OCI-LY7 (cell line): ENCODE data around the gene GMPPA. TPM values are rescaled to one million over a fixed set of nuclear protein-coding genes. Genes with fewer than 3 reads are reported as not detected.

ENCODE experiments used
- BruUV-seq: library from RNA; stranded (reverse); fragments of 400-500 nt; replicated peaks from 2 replicates; lab custom pipeline; 2021; lab: Mats Ljungman, UMichigan
- CTCF ChIA-PET: fragments of 300-600 bp; sonication (Branson Sonifier 250); formaldehyde crosslinking; loops from one replicate; lab custom pipeline; 2022; ENCODE audit warnings: antibody characterized with exemption; ENCODE audit not compliant: unreplicated experiment; lab: Charles Lee
- POLR2A ChIA-PET: fragments of 300-600 bp; sonication (Branson Sonifier 250); formaldehyde crosslinking; loops from one replicate; lab custom pipeline; 2022; ENCODE audit warnings: antibody characterized with exemption; lab: Charles Lee
- DNase-seq: peaks from one replicate; pipeline ENCODE4 v3.0.0-alpha.2; 2015; ENCODE audit warnings: low spot score
- H2AFZ ChIP-seq: fragments of 200-600 bp; sonication (generic), shearing (Covaris generic); 2 replicates; pipeline ENCODE4 v1.6.1; 2014; ENCODE audit warnings: mild to moderate bottlenecking, antibody characterized with exemption, low read length, moderate library complexity
- H3K27ac ChIP-seq: fragments of 200-600 bp; sonication (generic); 2 replicates; pipeline ENCODE4 v1.5.1; 2014; ENCODE audit warnings: mixed run types, low read depth, mild to moderate bottlenecking, moderate library complexity, low read length, inconsistent platforms; ENCODE audit not compliant: poor library complexity, severe bottlenecking
- H3K36me3 ChIP-seq: fragments of 200-600 bp; sonication (generic); 2 replicates; pipeline ENCODE4 v1.6.1; 2014; ENCODE audit warnings: mild to moderate bottlenecking, antibody characterized with exemption, low read length, moderate library complexity, mixed read lengths; ENCODE audit not compliant: insufficient read depth
- H3K4me1 ChIP-seq: fragments of 200-600 bp; sonication (generic); 2 replicates; pipeline ENCODE4 v1.5.1; 2014; ENCODE audit warnings: mild to moderate bottlenecking, low read length; ENCODE audit not compliant: insufficient read depth, poor library complexity, severe bottlenecking
- H3K4me2 ChIP-seq: fragments of 200-600 bp; sonication (generic); 2 replicates; pipeline ENCODE4 v1.6.1; 2014; ENCODE audit warnings: mild to moderate bottlenecking, low read length
- H3K4me3 ChIP-seq: fragments of 200-600 bp; sonication (generic); 2 replicates; pipeline ENCODE4 v1.5.1; 2014; ENCODE audit warnings: mild to moderate bottlenecking, low read depth, low read length; ENCODE audit not compliant: poor library complexity, severe bottlenecking
- H3K79me2 ChIP-seq: fragments of 200-600 bp; sonication (generic); 2 replicates; pipeline ENCODE4 v1.6.1; 2016; ENCODE audit warnings: low read depth, mild to moderate bottlenecking, low read length, moderate library complexity, mixed read lengths; ENCODE audit not compliant: insufficient read depth
- H3K9me2 ChIP-seq: fragments of 200-600 bp; sonication (generic); 2 replicates; pipeline ENCODE4 v1.6.1; 2016; ENCODE audit warnings: mild to moderate bottlenecking, low read length, mixed read lengths; ENCODE audit not compliant: insufficient read depth
- H3K9me3 ChIP-seq: fragments of 200-600 bp; sonication (generic); 2 replicates; pipeline ENCODE4 v1.6.1; 2014; ENCODE audit warnings: mild to moderate bottlenecking, mixed run types, low read length, mixed read lengths
- H4K20me1 ChIP-seq: fragments of 200-600 bp; sonication (generic); 2 replicates; pipeline ENCODE4 v1.6.1; 2014; ENCODE audit warnings: mild to moderate bottlenecking, antibody characterized with exemption, low read length, moderate library complexity, mixed read lengths; ENCODE audit not compliant: insufficient read depth
- EZH2phosphoT487 ChIP-seq: fragments of 200-600 bp; sonication (generic); IDR thresholded peaks from 2 replicates; pipeline ENCODE4 v1.6.1; 2018; ENCODE audit warnings: low read depth, borderline replicate concordance, mild to moderate bottlenecking, mixed run types, antibody characterized with exemption, low read length, moderate library complexity, mixed read lengths
- intact Hi-C: fragments of 100-400 bp; cut with micrococcal nuclease; formaldehyde crosslinking; loops from one replicate; pipeline ENCODE4 v1.10.0; 2022; ENCODE audit not compliant: unreplicated experiment
- total RNA-seq, 2 experiments: library from RNA; depleted of rRNA in 1 of 2; stranded (reverse); fragments of >200 nt in 1 of 2; shearing (Covaris generic) in 1 of 2; gene quantifications; 2 replicates each; pipeline ENCODE4 v1.2.3, GENCODE V29; 2014 to 2022
- TF ChIP-seq, protein P1 (sequence below): fragments of 200-600 bp; sonication (generic); conservative IDR thresholded peaks from 2 replicates; pipeline ENCODE4 v1.5.1; 2014; ENCODE audit warnings: mild to moderate bottlenecking, antibody characterized with exemption, low read length, moderate library complexity, mixed read lengths

GMPPA gene
- total RNA-seq, 2 experiments from 2014 or later = 28.4 to 46.4 TPM

DNA sequence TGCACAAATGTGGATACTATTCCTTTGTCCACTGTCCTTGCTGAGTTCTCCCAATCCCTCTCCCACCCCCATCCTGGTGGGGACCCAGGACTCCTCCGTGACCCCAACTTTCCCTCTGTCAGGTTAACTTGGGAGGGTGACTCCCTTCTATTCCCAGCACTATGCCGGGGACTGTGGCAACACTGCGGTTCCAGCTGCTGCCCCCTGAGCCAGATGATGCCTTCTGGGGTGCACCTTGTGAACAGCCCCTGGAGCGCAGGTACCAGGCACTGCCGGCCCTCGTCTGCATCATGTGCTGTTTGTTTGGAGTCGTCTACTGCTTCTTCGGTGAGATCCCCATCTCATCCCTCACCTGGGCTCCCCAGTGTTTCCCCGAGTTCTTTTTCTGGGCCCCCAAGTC, 45.9 kb downstream of the GMPPA start:
- Histone ChIP-seq H3K4me3 (peak overlapping the region; percentile 80), H3K4me2 (peak overlapping the region; percentile 70), H3K36me3 (peaks cover 13% of the 10 kb centered on the region), H3K9me2 (no peaks in the 10 kb centered on the region), H3K79me2 (peaks cover 9% of the 10 kb centered on the region; the same call in 1 of the 2 replicates), H3K27ac (no peak overlapping the region), H4K20me1 (0 out of 2 replicates have a peak, but pooled peaks cover 5% of the 10 kb centered on the region), H3K4me1 (no peaks in the 10 kb centered on the region), H2AFZ (no peak overlapping the region), H3K9me3 (no peaks in the 10 kb centered on the region)
- intact Hi-C loops = loop anchor here (5.0 kb wide), 2 partner anchors 157 to 367 kb away; partner anchors contain the start of genes CNPPD1, DNPEP and RETREG2
- POLR2A ChIA-PET = interaction anchor here (3.3 kb wide), 1 partner anchor 53 kb away, joined by 14 read pairs; the partner anchor contains the start of gene STK11IP
- no peak for DNase-seq
- no peak for TF ChIP-seq EZH2phosphoT487
- TF ChIP-seq, protein P1, sequence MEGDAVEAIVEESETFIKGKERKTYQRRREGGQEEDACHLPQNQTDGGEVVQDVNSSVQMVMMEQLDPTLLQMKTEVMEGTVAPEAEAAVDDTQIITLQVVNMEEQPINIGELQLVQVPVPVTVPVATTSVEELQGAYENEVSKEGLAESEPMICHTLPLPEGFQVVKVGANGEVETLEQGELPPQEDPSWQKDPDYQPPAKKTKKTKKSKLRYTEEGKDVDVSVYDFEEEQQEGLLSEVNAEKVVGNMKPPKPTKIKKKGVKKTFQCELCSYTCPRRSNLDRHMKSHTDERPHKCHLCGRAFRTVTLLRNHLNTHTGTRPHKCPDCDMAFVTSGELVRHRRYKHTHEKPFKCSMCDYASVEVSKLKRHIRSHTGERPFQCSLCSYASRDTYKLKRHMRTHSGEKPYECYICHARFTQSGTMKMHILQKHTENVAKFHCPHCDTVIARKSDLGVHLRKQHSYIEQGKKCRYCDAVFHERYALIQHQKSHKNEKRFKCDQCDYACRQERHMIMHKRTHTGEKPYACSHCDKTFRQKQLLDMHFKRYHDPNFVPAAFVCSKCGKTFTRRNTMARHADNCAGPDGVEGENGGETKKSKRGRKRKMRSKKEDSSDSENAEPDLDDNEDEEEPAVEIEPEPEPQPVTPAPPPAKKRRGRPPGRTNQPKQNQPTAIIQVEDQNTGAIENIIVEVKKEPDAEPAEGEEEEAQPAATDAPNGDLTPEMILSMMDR = no peak
- CTCF ChIA-PET = no interaction called here
- TSS peak; percentile 48 for BruUV-seq

DNA sequence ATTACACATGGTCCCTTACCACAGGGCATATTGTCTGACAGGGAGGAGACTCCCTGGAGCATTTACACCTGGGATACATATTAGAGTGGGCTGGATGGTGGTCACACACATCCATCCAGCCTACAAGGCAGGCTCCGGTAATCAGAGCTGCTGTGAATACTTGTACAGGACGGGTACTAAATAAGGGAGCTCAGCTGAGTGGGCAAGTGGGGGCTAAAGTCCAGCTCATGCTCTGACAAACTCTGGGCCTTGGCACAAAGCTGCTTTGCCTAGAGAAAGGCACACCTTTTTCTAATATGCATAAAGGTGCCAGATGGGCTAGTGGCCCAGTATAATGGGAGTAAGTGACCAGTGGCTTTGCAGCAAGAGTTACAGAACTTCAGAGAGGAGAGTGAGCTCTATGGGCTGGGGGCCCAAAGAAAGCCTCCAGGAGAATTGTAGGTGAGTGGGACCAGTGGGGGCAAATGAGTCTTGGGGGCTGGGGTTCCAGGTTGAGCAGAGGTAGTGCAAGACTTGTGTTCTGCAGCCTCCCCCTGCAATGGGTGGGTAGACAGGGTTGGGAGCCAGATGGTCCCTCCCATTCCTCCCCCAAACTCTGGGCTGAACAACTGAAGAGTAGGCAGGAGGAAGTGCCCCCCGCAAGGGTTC, 46.7 kb downstream of the GMPPA start:
- no peak for TF ChIP-seq EZH2phosphoT487
- TF ChIP-seq, protein P1 = no peak
- Histone ChIP-seq H3K9me3 (no peaks in the 10 kb centered on the region), H3K4me1 (no peaks in the 10 kb centered on the region), H3K9me2 (no peaks in the 10 kb centered on the region), H4K20me1 (0 out of 2 replicates have a peak, but pooled peaks cover 5% of the 10 kb centered on the region), H3K27ac (no peak overlapping the region), H3K36me3 (peaks cover 13% of the 10 kb centered on the region), H3K79me2 (peaks cover 9% of the 10 kb centered on the region; the same call in 1 of the 2 replicates), H2AFZ (no peak overlapping the region), H3K4me2 (no peak overlapping the region), H3K4me3 (no peak overlapping the region)
- DNase-seq = no peak
- no TSS peak for BruUV-seq
- ChIA-PET CTCF (no interaction called here), POLR2A (interaction anchor here (3.3 kb wide), 1 partner anchor 52 kb away, joined by 14 read pairs; the partner anchor contains the start of gene STK11IP)
- intact Hi-C loops = no loop called here

DNA sequence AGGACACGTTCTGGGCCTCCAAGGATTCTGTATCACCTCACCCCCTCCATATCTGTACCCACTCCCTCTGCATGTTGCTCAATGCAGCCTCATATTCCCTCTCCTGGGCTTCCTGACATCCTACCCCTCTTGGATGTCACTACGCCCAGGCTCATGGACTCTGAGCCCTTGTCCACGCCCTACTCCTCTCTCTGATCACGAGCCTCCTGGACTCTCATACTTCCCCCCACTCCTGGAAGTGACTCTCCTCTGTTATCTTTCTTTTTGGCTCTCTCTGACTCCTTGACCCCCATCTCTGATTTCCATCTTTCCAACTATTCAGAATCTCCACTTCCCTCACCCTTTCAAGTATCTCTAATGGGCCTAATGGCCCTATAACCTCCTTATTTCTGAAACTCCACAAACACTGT, 47.3 kb downstream of the GMPPA start:
- ChIA-PET CTCF (no interaction called here), POLR2A (interaction anchor here (3.3 kb wide), 1 partner anchor 51 kb away, joined by 14 read pairs; the partner anchor contains the start of gene STK11IP)
- no peaks in the 10 kb centered on the region for H3K4me1 ChIP-seq
- DNase-seq = no peak
- no peaks in the 10 kb centered on the region for H3K9me3 ChIP-seq
- H4K20me1 ChIP-seq = 0 out of 2 replicates have a peak, but pooled peaks cover 4% of the 10 kb centered on the region
- H3K4me2 ChIP-seq = no peak overlapping the region
- peaks cover 8% of the 10 kb centered on the region for H3K36me3 ChIP-seq
- intact Hi-C loops = no loop called here
- no peak overlapping the region for H3K4me3 ChIP-seq
- TF ChIP-seq, protein P1 = no peak
- no peak for TF ChIP-seq EZH2phosphoT487
- BruUV-seq = no TSS peak
- H2AFZ ChIP-seq = no peak overlapping the region
- H3K27ac ChIP-seq = no peak overlapping the region
- peaks cover 9% of the 10 kb centered on the region; the same call in 1 of the 2 replicates for H3K79me2 ChIP-seq
- H3K9me2 ChIP-seq = no peaks in the 10 kb centered on the region
